Chondrocyte (in vitro differentiated cells): ENCODE results near the gene HBG2. TPM values are rescaled to one million over a fixed set of nuclear protein-coding genes. Genes with fewer than 3 reads are reported as not detected.

Experiments used
- DNase-seq: peaks from one replicate; pipeline ENCODE4 v3.0.0; 2021; ENCODE audit warnings: mixed read lengths, low spot score
- H3K27ac Mint-ChIP-seq: one replicate; pipeline ENCODE4 v1.8.0; 2021; ENCODE audit warnings: mild to moderate bottlenecking, moderate library complexity, mixed read lengths; ENCODE audit not compliant: unreplicated experiment
- H3K27me3 Mint-ChIP-seq: 2 replicates; pipeline ENCODE4 v1.8.0; 2021; ENCODE audit warnings: low read depth, mixed read lengths
- H3K36me3 Mint-ChIP-seq: 2 replicates; pipeline ENCODE4 v1.8.0; 2021; ENCODE audit warnings: low read depth, mixed read lengths
- H3K4me1 Mint-ChIP-seq: 2 replicates; pipeline ENCODE4 v1.8.0; 2021; ENCODE audit warnings: low read depth, mild to moderate bottlenecking, mixed read lengths
- H3K4me3 Mint-ChIP-seq: one replicate; pipeline ENCODE4 v1.8.0; 2021; ENCODE audit warnings: mild to moderate bottlenecking, moderate library complexity, mixed read lengths; ENCODE audit not compliant: unreplicated experiment
- H3K9me3 Mint-ChIP-seq: 2 replicates; pipeline ENCODE4 v1.8.0; 2021; ENCODE audit warnings: low read depth, mixed read lengths
- total RNA-seq: library from RNA; stranded (reverse); gene quantifications from 3 replicates; pipeline ENCODE4 v1.2.1, GENCODE V29; 2021
- TF ChIP-seq, protein P1 (sequence below): fragments of 200-600 bp; sonication (generic); IDR thresholded peaks from 2 replicates; pipeline ENCODE4 v1.5.0; 2021; ENCODE audit warnings: antibody characterized with exemption, mild to moderate bottlenecking, moderate library complexity

HBG2 gene
- total RNA-seq, 1 donor from 2014 or later = not detected

DNA sequence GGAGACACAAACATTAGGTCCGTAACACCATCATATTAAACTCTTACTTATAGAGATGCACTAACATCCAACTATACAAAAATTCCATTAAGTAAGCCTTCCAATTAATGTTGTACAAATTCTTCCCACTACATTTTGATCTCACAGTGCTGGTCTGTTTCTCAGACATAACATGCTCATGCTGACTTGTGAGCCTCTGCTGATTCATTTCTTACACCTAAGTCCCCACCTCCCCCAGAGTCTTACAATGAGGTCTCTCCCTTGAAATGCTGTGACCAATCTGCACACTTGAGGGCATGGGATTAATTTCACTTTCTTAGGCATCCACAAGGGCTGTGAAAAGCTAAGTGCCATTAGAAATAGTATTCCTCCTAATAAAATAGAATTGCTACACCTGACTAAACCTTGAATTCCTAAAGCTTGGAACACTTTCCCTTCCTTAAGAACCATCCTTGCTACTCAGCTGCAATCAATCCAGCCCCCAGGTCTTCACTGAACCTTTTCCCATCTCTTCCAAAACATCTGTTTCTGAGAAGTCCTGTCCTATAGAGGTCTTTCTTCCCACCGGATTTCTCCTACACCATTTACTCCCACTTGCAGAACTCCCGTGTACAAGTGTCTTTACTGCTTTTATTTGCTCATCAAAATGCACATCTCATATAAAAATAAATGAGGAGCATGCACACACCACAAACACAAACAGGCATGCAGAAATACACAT lies 6.9 kb downstream of the HBG2 start:
- no peaks in the 10 kb centered on the region for H3K9me3 Mint-ChIP-seq
- no peak overlapping the region for H3K4me3 Mint-ChIP-seq
- H3K36me3 Mint-ChIP-seq = no peaks in the 10 kb centered on the region
- no peak for DNase-seq
- peaks cover 25% of the 10 kb centered on the region for H3K27me3 Mint-ChIP-seq
- no peaks in the 10 kb centered on the region for H3K4me1 Mint-ChIP-seq
- H3K27ac Mint-ChIP-seq = no peak overlapping the region
- TF ChIP-seq, protein P1, sequence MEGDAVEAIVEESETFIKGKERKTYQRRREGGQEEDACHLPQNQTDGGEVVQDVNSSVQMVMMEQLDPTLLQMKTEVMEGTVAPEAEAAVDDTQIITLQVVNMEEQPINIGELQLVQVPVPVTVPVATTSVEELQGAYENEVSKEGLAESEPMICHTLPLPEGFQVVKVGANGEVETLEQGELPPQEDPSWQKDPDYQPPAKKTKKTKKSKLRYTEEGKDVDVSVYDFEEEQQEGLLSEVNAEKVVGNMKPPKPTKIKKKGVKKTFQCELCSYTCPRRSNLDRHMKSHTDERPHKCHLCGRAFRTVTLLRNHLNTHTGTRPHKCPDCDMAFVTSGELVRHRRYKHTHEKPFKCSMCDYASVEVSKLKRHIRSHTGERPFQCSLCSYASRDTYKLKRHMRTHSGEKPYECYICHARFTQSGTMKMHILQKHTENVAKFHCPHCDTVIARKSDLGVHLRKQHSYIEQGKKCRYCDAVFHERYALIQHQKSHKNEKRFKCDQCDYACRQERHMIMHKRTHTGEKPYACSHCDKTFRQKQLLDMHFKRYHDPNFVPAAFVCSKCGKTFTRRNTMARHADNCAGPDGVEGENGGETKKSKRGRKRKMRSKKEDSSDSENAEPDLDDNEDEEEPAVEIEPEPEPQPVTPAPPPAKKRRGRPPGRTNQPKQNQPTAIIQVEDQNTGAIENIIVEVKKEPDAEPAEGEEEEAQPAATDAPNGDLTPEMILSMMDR = no peak

GRCh38 chr11:5246772-5247471 lies 7.7 kb downstream of the HBG2 start:
- H3K36me3 Mint-ChIP-seq = no peaks in the 10 kb centered on the region
- no peak overlapping the region for H3K27ac Mint-ChIP-seq
- peaks cover 28% of the 10 kb centered on the region for H3K27me3 Mint-ChIP-seq
- no peak overlapping the region for H3K4me3 Mint-ChIP-seq
- TF ChIP-seq, protein P1 = no peak
- no peaks in the 10 kb centered on the region for H3K9me3 Mint-ChIP-seq
- DNase-seq = no peak
- H3K4me1 Mint-ChIP-seq = no peaks in the 10 kb centered on the region

- H3K27me3 Mint-ChIP-seq = peaks cover 35% of the 10 kb centered on the region
Measured at GRCh38 chr11:5245155-5245554, 9.4 kb downstream of the HBG2 start.

DNA sequence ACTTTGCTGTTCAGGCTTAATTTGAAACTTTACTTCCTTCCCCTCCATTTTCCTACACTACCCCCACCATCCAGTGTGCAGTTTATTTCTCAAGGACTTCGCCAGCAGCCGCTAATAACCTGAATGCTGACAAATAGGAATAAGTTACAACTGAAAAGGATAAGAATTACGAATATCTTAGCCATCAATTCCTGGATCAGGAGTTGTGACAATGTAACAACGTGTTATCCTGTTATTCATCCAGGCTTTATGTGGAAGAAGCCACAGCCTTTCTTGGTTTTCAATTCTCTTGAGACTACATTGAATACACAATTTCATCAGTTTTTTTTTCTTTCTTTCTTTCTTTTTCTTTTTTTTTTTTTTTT lies 10.8 kb downstream of the HBG2 start:
- Mint-ChIP-seq H3K4me3 (no peak overlapping the region), H3K36me3 (no peaks in the 10 kb centered on the region), H3K27ac (no peak overlapping the region), H3K4me1 (no peaks in the 10 kb centered on the region), H3K27me3 (peaks cover 43% of the 10 kb centered on the region), H3K9me3 (no peaks in the 10 kb centered on the region)
- no peak for DNase-seq
- TF ChIP-seq, protein P1 = no peak

More at GRCh38 chr11:5245155-5245554, 9.4 kb downstream of the HBG2 start:
- Mint-ChIP-seq H3K27ac (no peak overlapping the region), H3K4me3 (no peak overlapping the region), H3K36me3 (no peaks in the 10 kb centered on the region), H3K4me1 (no peaks in the 10 kb centered on the region), H3K9me3 (no peaks in the 10 kb centered on the region)
- TF ChIP-seq, protein P1 = no peak
- no peak for DNase-seq

GRCh38 chr11:5242933-5243815 lies 11.4 kb downstream of the HBG2 start:
- H3K4me3 Mint-ChIP-seq = no peak overlapping the region

More at GRCh38 chr11:5242933-5243815, 11.4 kb downstream of the HBG2 start:
- Mint-ChIP-seq H3K4me1 (no peaks in the 10 kb centered on the region), H3K27me3 (peaks cover 45% of the 10 kb centered on the region), H3K36me3 (no peaks in the 10 kb centered on the region), H3K9me3 (no peaks in the 10 kb centered on the region), H3K27ac (no peak overlapping the region)
- DNase-seq = no peak
- TF ChIP-seq, protein P1 = no peak
